ENCODE measurements around the gene JAG2.
A peak's percentile ranks its signal among the peaks of the same experiment; 100 is the strongest.

Gene JAG2

GRCh38 chr14:105126981-105127329, 41.6 kb downstream of the JAG2 start (continued):
- no peak for TF ChIP-seq KLF17 (tag by site-specific recombination; IDR thresholded peaks at IDR 0.05)

DNA sequence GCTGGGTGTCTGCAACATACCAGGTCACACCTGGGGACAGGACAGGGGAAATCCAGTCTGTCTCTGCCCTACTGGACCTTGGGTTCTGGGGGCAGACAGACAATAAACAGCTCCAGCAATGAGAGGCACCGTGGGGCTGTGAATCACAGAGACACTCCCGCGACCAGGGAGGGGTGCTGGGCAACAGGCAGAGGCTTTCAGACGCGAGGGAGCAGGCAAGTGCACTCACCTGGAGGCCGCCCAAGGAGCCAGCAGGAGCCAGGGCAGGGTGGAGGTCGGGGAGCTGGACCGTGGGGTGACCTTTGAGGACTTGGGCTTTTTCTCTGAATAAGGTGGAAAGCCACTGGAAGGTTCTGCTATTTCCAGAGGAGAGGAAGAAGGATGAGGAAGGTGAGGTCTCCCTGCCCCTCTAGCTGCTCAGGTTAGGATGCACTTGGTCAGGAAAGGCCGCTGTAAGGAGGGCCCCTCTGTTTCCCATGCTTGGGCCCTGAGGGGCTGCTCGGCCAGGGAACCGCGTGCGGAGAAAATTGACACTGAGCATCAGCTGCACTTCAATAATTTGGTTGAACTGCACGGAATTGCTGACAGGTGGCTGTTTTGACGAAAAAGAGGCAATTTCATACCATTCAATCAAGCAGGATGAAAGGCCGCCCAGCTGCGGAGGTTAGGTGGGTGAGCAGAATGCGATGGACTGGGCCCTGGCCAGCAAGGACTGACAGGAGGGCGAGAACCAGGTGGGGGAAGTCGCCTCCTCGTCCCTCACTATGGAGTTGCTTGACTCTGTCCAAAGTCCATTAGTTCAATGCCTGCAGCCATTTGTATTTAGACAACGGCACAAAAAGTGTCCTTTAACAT, 42.2 kb downstream of the JAG2 start:
- no peaks in the 10 kb centered on the region for H3K36me3 ChIP-seq (ENCODE audit: control insufficient read depth in 2 of 2, insufficient read depth in 1 of 2, low read length in 2 of 2)
- ChIA-PET CTCF (interaction anchor here (0.5 to 0.8 kb wide), 2 partner anchors 36 to 1519 kb away, joined by 3 to 5 read pairs; no protein-coding TSS in a partner anchor), POLR2A (no interaction called here)
- H3K4me3 ChIP-seq (ENCODE audit: low read depth, low read length) = no peak overlapping the region
- TF ChIP-seq YY2 (tag by site-specific recombination; IDR thresholded peaks at IDR 0.05) (no peak), ZNF132 (tag by site-specific recombination; IDR thresholded peaks at IDR 0.05; ENCODE audit: borderline replicate concordance) (no peak), ZNF140 (tag by site-specific recombination; IDR thresholded peaks at IDR 0.05) (0 out of 2 replicates have a peak, but pooled peaks have one; percentile 10), ZNF174 (tag by site-specific recombination; IDR thresholded peaks at IDR 0.05) (no peak), ZNF561 (tag by site-specific recombination; IDR thresholded peaks at IDR 0.05; ENCODE audit: borderline replicate concordance) (no peak)
- no peaks in the 10 kb centered on the region for H3K9me3 ChIP-seq (ENCODE audit: control insufficient read depth, insufficient read depth, low read depth, low read length)
- no peaks in the 10 kb centered on the region for H3K4me1 ChIP-seq (ENCODE audit: control insufficient read depth, insufficient read depth, low read length)
- H3K27ac ChIP-seq (ENCODE audit: extremely low read depth, low read depth, low read length) = no peak overlapping the region

DNA sequence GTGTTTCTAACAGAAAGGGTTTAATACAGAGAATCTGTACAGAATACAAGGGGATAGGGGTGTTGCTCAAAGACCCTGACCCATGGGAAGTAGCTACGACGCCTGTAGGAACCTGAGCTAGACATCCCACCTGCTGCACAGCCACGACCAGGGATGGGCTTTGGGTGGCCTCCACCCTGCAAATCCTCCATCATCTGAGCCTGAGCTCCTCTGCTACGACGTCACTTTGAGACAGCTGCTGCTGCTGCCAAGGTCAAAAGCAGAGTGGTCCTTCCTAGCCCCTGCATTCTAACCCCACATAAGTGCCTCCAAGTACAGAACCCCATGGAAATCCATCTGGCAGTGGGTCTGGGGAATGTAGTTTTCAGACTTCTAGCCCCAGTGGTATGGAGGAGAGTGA, 43.8 kb downstream of the JAG2 start:
- TF ChIP-seq ZNF670 (tag by site-specific recombination; IDR thresholded peaks at IDR 0.05; ENCODE audit: low read depth) (no peak), ZBTB49 (tag by site-specific recombination; IDR thresholded peaks at IDR 0.05; ENCODE audit: low read depth) (no peak), ZNF521 (tag by site-specific recombination; IDR thresholded peaks at IDR 0.05) (no peak), GLIS2 (tag by site-specific recombination; IDR thresholded peaks at IDR 0.05) (no peak), REST (tag by site-specific recombination; IDR thresholded peaks at IDR 0.05) (no peak), ZBTB21 (tag by site-specific recombination; IDR thresholded peaks at IDR 0.05) (no peak)
- TF ChIP-seq, protein P1, sequence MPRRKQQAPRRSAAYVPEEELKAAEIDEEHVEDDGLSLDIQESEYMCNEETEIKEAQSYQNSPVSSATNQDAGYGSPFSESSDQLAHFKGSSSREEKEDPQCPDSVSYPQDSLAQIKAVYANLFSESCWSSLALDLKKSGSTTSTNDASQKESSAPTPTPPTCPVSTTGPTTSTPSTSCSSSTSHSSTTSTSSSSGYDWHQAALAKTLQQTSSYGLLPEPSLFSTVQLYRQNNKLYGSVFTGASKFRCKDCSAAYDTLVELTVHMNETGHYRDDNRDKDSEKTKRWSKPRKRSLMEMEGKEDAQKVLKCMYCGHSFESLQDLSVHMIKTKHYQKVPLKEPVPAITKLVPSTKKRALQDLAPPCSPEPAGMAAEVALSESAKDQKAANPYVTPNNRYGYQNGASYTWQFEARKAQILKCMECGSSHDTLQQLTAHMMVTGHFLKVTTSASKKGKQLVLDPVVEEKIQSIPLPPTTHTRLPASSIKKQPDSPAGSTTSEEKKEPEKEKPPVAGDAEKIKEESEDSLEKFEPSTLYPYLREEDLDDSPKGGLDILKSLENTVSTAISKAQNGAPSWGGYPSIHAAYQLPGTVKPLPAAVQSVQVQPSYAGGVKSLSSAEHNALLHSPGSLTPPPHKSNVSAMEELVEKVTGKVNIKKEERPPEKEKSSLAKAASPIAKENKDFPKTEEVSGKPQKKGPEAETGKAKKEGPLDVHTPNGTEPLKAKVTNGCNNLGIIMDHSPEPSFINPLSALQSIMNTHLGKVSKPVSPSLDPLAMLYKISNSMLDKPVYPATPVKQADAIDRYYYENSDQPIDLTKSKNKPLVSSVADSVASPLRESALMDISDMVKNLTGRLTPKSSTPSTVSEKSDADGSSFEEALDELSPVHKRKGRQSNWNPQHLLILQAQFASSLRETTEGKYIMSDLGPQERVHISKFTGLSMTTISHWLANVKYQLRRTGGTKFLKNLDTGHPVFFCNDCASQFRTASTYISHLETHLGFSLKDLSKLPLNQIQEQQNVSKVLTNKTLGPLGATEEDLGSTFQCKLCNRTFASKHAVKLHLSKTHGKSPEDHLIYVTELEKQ (tag by site-specific recombination; IDR thresholded peaks at IDR 0.05; ENCODE audit: borderline replicate concordance) = no peak
- ChIA-PET CTCF (no interaction called here), POLR2A (no interaction called here)
- no peaks in the 10 kb centered on the region for H3K9me3 ChIP-seq (ENCODE audit: control insufficient read depth, insufficient read depth, low read depth, low read length)
- H3K36me3 ChIP-seq (ENCODE audit: control insufficient read depth in 2 of 2, insufficient read depth in 1 of 2, low read length in 2 of 2) = no peaks in the 10 kb centered on the region
- no peaks in the 10 kb centered on the region for H3K4me1 ChIP-seq (ENCODE audit: control insufficient read depth, insufficient read depth, low read length)
- no peak overlapping the region for H3K4me3 ChIP-seq (ENCODE audit: low read depth, low read length)
- H3K27ac ChIP-seq (ENCODE audit: extremely low read depth, low read depth, low read length) = no peak overlapping the region
